Neural cell (in vitro differentiated cells): ENCODE results near the gene PCDHA4. TPM values are rescaled to one million over a fixed set of nuclear protein-coding genes. Genes with fewer than 3 reads are reported as not detected.

Source experiments
- H2AFZ ChIP-seq: fragments of 200-600, 300-800 bp; sonication (generic), shearing (Covaris generic); 2 replicates; pipeline ENCODE4 v1.6.0; 2014; ENCODE audit warnings: low read depth, mild to moderate bottlenecking, antibody characterized with exemption, low read length, moderate library complexity
- H3F3A ChIP-seq: fragments of 200-600 bp; shearing (Covaris generic); 2 replicates; pipeline ENCODE4 v1.6.1; 2016; ENCODE audit warnings: mild to moderate bottlenecking, moderate library complexity, mixed read lengths, antibody characterized with exemption, low read length; ENCODE audit not compliant: insufficient read depth, poor library complexity, severe bottlenecking
- H3K27ac ChIP-seq: fragments of 200-600, 300-800 bp; sonication (generic), shearing (Covaris generic); 2 replicates; pipeline ENCODE4 v1.5.1; 2014; ENCODE audit warnings: mild to moderate bottlenecking, low read length, moderate library complexity
- H3K27me3 ChIP-seq: fragments of 300-800, 200-600 bp; sonication (generic), shearing (Covaris generic); 2 replicates; pipeline ENCODE4 v1.6.0; 2014; ENCODE audit warnings: mild to moderate bottlenecking, low read depth, low read length, moderate library complexity; ENCODE audit not compliant: insufficient read depth
- H3K36me3 ChIP-seq: fragments of 300-800, 200-600 bp; sonication (generic), shearing (Covaris generic); 2 replicates; pipeline ENCODE4 v1.5.1; 2014; ENCODE audit warnings: mild to moderate bottlenecking, antibody characterized with exemption, low read length, moderate library complexity; ENCODE audit not compliant: insufficient read depth
- H3K4me2 ChIP-seq: fragments of 300-800, 200-600 bp; sonication (generic), shearing (Covaris generic); 2 replicates; pipeline ENCODE4 v1.6.0; 2014; ENCODE audit warnings: mild to moderate bottlenecking, low read length
- H3K4me3 ChIP-seq: fragments of 300-800, 200-600 bp; sonication (generic), shearing (Covaris generic); 2 replicates; pipeline ENCODE4 v1.5.1; 2014; ENCODE audit warnings: mild to moderate bottlenecking, low read length, moderate library complexity
- H3K79me2 ChIP-seq: fragments of 200-600 bp; shearing (Covaris generic); replicated peaks from 2 replicates; pipeline ENCODE4 v1.6.0; 2014; ENCODE audit warnings: mild to moderate bottlenecking, low read length, moderate library complexity; ENCODE audit not compliant: insufficient read depth
- H3K9ac ChIP-seq: fragments of 300-800, 200-600 bp; sonication (generic), shearing (Covaris generic); 2 replicates; pipeline ENCODE4 v1.6.1; 2016; ENCODE audit warnings: mild to moderate bottlenecking, low read length, mixed read lengths
- H3K9me2 ChIP-seq: fragments of 200-600 bp; shearing (Covaris generic); 2 replicates; pipeline ENCODE4 v1.6.1; 2016; ENCODE audit warnings: mild to moderate bottlenecking, low read length, mixed read lengths; ENCODE audit not compliant: insufficient read depth
- H3K9me3 ChIP-seq: fragments of 200-600, 300-800 bp; sonication (generic), shearing (Covaris generic); 2 replicates; pipeline ENCODE4 v1.6.1; 2016; ENCODE audit warnings: mild to moderate bottlenecking, mixed run types, low read length, moderate library complexity, mixed read lengths
- H4K20me1 ChIP-seq: fragments of 200-600 bp; shearing (Covaris generic); 2 replicates; pipeline ENCODE4 v1.6.1; 2016; ENCODE audit warnings: mild to moderate bottlenecking, mixed run types; ENCODE audit not compliant: insufficient read depth
- CTCF ChIP-seq: fragments of 450-650 bp; IDR thresholded peaks from 2 replicates; pipeline ENCODE4 v1.5.1; 2014; ENCODE audit warnings: antibody characterized with exemption, mild to moderate bottlenecking, moderate library complexity; ENCODE audit not compliant: poor library complexity, severe bottlenecking
- EP300 ChIP-seq: fragments of 450-650 bp; conservative IDR thresholded peaks from 2 replicates; pipeline ENCODE4 v1.6.1; 2014; ENCODE audit warnings: antibody characterized with exemption, mild to moderate bottlenecking, moderate library complexity; ENCODE audit not compliant: poor library complexity, severe bottlenecking
- EZH2 ChIP-seq: fragments of 200-600, 300-800 bp; shearing (Covaris generic), sonication (generic); IDR thresholded peaks from 2 replicates; pipeline ENCODE4 v1.6.1; 2014; ENCODE audit warnings: antibody characterized with exemption, low read length, borderline replicate concordance, mild to moderate bottlenecking; ENCODE audit not compliant: insufficient read depth, poor library complexity, severe bottlenecking
- MXI1 ChIP-seq: fragments of 450-650 bp; conservative IDR thresholded peaks from 2 replicates; pipeline ENCODE4 v1.6.1; 2014; ENCODE audit warnings: antibody characterized with exemption, mild to moderate bottlenecking; ENCODE audit not compliant: poor library complexity, severe bottlenecking
- POLR2AphosphoS5 ChIP-seq: IDR thresholded peaks from 2 replicates; pipeline ENCODE4 v1.6.1; 2012
- RAD21 ChIP-seq: fragments of 450-650 bp; conservative IDR thresholded peaks from 2 replicates; pipeline ENCODE4 v1.6.1; 2014; ENCODE audit warnings: antibody characterized with exemption, mild to moderate bottlenecking, moderate library complexity
- REST ChIP-seq: IDR thresholded peaks from 2 replicates; pipeline ENCODE4 v1.6.1; 2012; ENCODE audit warnings: borderline replicate concordance
- SMC3 ChIP-seq: fragments of 450-650 bp; conservative IDR thresholded peaks from 2 replicates; pipeline ENCODE4 v1.6.1; 2014; ENCODE audit warnings: antibody characterized with exemption, mild to moderate bottlenecking, moderate library complexity; ENCODE audit not compliant: poor library complexity
- TAF1 ChIP-seq: IDR thresholded peaks from 2 replicates; pipeline ENCODE4 v1.6.1; 2012; ENCODE audit warnings: low read depth
- polyA plus RNA-seq: library from polyadenylated mRNA; depleted of rRNA; stranded (reverse); fragments of >200 nt; gene quantifications from 2 replicates; pipeline ENCODE4 v1.2.3, GENCODE V29; 2014

PCDHA4 gene
- polyA plus RNA-seq, 1 donor from 2014 or later, result 43.6 TPM

- Histone ChIP-seq H3K27ac (no peak overlapping the region), H3K4me3 (peak overlapping the region; percentile 59), H3K9me3 (peaks cover 71% of the 10 kb centered on the region), H3K27me3 (no peaks in the 10 kb centered on the region), H4K20me1 (no peaks in the 10 kb centered on the region), H2AFZ (no peak overlapping the region), H3K9me2 (no peaks in the 10 kb centered on the region), H3K79me2 (peaks cover 5% of the 10 kb centered on the region), H3K9ac (no peak overlapping the region), H3F3A (no peaks in the 10 kb centered on the region), H3K36me3 (peaks cover 26% of the 10 kb centered on the region), H3K4me2 (no peak overlapping the region)
- no peak for TF ChIP-seq REST
- no peak for TF ChIP-seq RAD21
- no peak for TF ChIP-seq MXI1
- no peak for TF ChIP-seq TAF1
- TF ChIP-seq EP300, result no peak
- TF ChIP-seq CTCF, result no peak
- no peak for TF ChIP-seq POLR2AphosphoS5
- TF ChIP-seq EZH2, result no peak
- no peak for TF ChIP-seq SMC3
These were observed 10.2 kb upstream of the PCDHA4 start for GRCh38 chr5:140796718-140797095.

- Histone ChIP-seq H3K9ac (no peak within 1 kb of the TSS), H3K9me3 (peaks cover 54% of the 10 kb centered on the region), H3F3A (no peaks in the 10 kb centered on the region), H3K27me3 (no peaks in the 10 kb centered on the region), H3K9me2 (no peaks in the 10 kb centered on the region), H3K4me2 (no peak within 1 kb of the TSS), H3K4me3 (no peak within 1 kb of the TSS), H4K20me1 (no peaks in the 10 kb centered on the region), H3K36me3 (peaks cover 35% of the 10 kb centered on the region), H2AFZ (no peak within 1 kb of the TSS), H3K27ac (no peak within 1 kb of the TSS), H3K79me2 (peaks cover 22% of the 10 kb centered on the region)
- TF ChIP-seq SMC3 (no peak), EP300 (no peak), CTCF (no peak), MXI1 (no peak), EZH2 (no peak), POLR2AphosphoS5 (no peak), TAF1 (no peak), REST (no peak), RAD21 (no peak)
These were observed 5.9 kb upstream of the PCDHA4 start, which contains the start of gene PCDHA3 for GRCh38 chr5:140800816-140801493. PCDHA3 (plus strand) TSS chr5:140801057.
